ENCODE measurements around the gene JPH4. TPM values are rescaled to one million over a fixed set of nuclear protein-coding genes. Genes with fewer than 3 reads are reported as not detected.
A peak's percentile ranks its signal among the peaks of the same experiment; 100 is the strongest.
"Not testable (repeated sequence)": the region's sequence is repeated elsewhere in the genome, so short reads cannot be mapped to it uniquely, and the experiment has no call there.

Gene JPH4
- total RNA-seq, 8 experiments from 2014 or later: 1.6 to 41.5 (median 21.9) TPM

- peak in 3 of 8 experiments; percentile 36 to 75 (median 59) for ATAC-seq (replicated peaks in 6 of 8)
- 13 to 70% (median 60%) methylated on average over 1 to 2 of the region's 2 CpGs; no CpG with 5 or more reads in 7 of the 10 experiments for WGBS, 10 experiments
- Histone ChIP-seq H3K4me1 (replicated peaks in 1 of 2) (no peaks in the 10 kb centered on the region), H3K27ac (no peak overlapping the region), H3K4me3 (no peak overlapping the region)
- in situ Hi-C loops (cut with MboI; ENCODE audit: low pct_unique_long_range_greater_than_20kb in 2 of 9, low sequenced_read_pairs in 9 of 9, unreplicated experiment in 9 of 9): no loop called here
Observed at GRCh38 chr14:23603103-23603502, 24.5 kb upstream of the JPH4 start.

- Histone ChIP-seq H3K27ac (no peak overlapping the region), H3K4me1 (replicated peaks in 1 of 2) (no peaks in the 10 kb centered on the region), H3K4me3 (no peak overlapping the region)
- peak in 3 of 8 experiments; percentile 10 to 63 (median 32) for ATAC-seq (replicated peaks in 6 of 8)
- WGBS, 10 experiments: 17 to 100% (median 82%) methylated on average over 1 to 8 of the region's 12 CpGs; no CpG with 5 or more reads in 1 of the 10 experiments
- in situ Hi-C loops (cut with MboI; ENCODE audit: low pct_unique_long_range_greater_than_20kb in 2 of 9, low sequenced_read_pairs in 9 of 9, unreplicated experiment in 9 of 9): no loop called here
Observed at GRCh38 chr14:23602181-23603095, 23.8 kb upstream of the JPH4 start.

GRCh38 chr14:23601845-23602180, 23.2 kb upstream of the JPH4 start:
- Histone ChIP-seq H3K4me3 (no peak overlapping the region), H3K27ac (no peak overlapping the region), H3K4me1 (replicated peaks in 1 of 2) (no peaks in the 10 kb centered on the region)
- ATAC-seq (replicated peaks in 6 of 8): no peak
- 0 to 100% (median 80%) methylated on average over 1 of the region's 1 CpG; no CpG with 5 or more reads in 5 of the 10 experiments for WGBS, 10 experiments
- in situ Hi-C loops (cut with MboI; ENCODE audit: low pct_unique_long_range_greater_than_20kb in 2 of 9, low sequenced_read_pairs in 9 of 9, unreplicated experiment in 9 of 9): no loop called here

- in situ Hi-C loops (cut with MboI; ENCODE audit: low pct_unique_long_range_greater_than_20kb in 2 of 9, low sequenced_read_pairs in 9 of 9, unreplicated experiment in 9 of 9): no loop called here
- no peak for ATAC-seq (replicated peaks in 6 of 8)
- Histone ChIP-seq H3K27ac (no peak overlapping the region), H3K4me1 (replicated peaks in 1 of 2) (no peaks in the 10 kb centered on the region), H3K4me3 (no peak overlapping the region)
Observed at GRCh38 chr14:23601424-23601823, 22.8 kb upstream of the JPH4 start.

- 83 to 100% (median 100%) methylated on average over 1 of the region's 1 CpG; no CpG with 5 or more reads in 4 of the 10 experiments for WGBS, 10 experiments
- H3K4me3 ChIP-seq: no peak overlapping the region
- H3K27ac ChIP-seq: no peak overlapping the region
- no peaks in the 10 kb centered on the region for H3K4me1 ChIP-seq (replicated peaks in 1 of 2)
- in situ Hi-C loops (cut with MboI; ENCODE audit: low pct_unique_long_range_greater_than_20kb in 2 of 9, low sequenced_read_pairs in 9 of 9, unreplicated experiment in 9 of 9): no loop called here
- no peak for ATAC-seq (replicated peaks in 6 of 8)
Observed at GRCh38 chr14:23600806-23601205, 22.2 kb upstream of the JPH4 start.

GRCh38 chr14:23600322-23600707, 21.7 kb upstream of the JPH4 start:
- 50 to 100% (median 80%) methylated on average over 1 to 2 of the region's 2 CpGs; no CpG with 5 or more reads in 6 of the 10 experiments for WGBS, 10 experiments
- in situ Hi-C loops (cut with MboI; ENCODE audit: low pct_unique_long_range_greater_than_20kb in 2 of 9, low sequenced_read_pairs in 9 of 9, unreplicated experiment in 9 of 9): no loop called here
- Histone ChIP-seq H3K4me3 (no peak overlapping the region), H3K27ac (no peak overlapping the region), H3K4me1 (replicated peaks in 1 of 2) (no peaks in the 10 kb centered on the region)
- no peak for ATAC-seq (replicated peaks in 6 of 8)

- H3K27ac ChIP-seq; in situ Hi-C loops (cut with MboI; ENCODE audit: low pct_unique_long_range_greater_than_20kb in 2 of 9, low sequenced_read_pairs in 9 of 9, unreplicated experiment in 9 of 9); ATAC-seq (replicated peaks in 6 of 8); H3K4me1 ChIP-seq (replicated peaks in 1 of 2); H3K4me3 ChIP-seq: not testable (repeated sequence)
- WGBS, 10 experiments: 17 to 83% (median 60%) methylated on average over 1 to 2 of the region's 3 CpGs; no CpG with 5 or more reads in 4 of the 10 experiments
Observed at GRCh38 chr14:23594191-23594590, 15.6 kb upstream of the JPH4 start.

- H3K27ac ChIP-seq: no peak overlapping the region
- H3K4me3 ChIP-seq: no peak overlapping the region
- WGBS, 10 experiments: 34 to 94% (median 80%) methylated on average over 2 to 4 of the region's 4 CpGs; no CpG with 5 or more reads in 2 of the 10 experiments
- no peak for ATAC-seq (replicated peaks in 6 of 8)
- in situ Hi-C loops (cut with MboI; ENCODE audit: low pct_unique_long_range_greater_than_20kb in 2 of 9, low sequenced_read_pairs in 9 of 9, unreplicated experiment in 9 of 9): no loop called here
- peaks cover 7 to 8% of the 10 kb centered on the region in 2 donors for H3K4me1 ChIP-seq (replicated peaks in 1 of 2)
Observed at GRCh38 chr14:23590198-23590597, 11.6 kb upstream of the JPH4 start.

- Histone ChIP-seq H3K4me3 (no peak overlapping the region), H3K4me1 (replicated peaks in 1 of 2) (peaks cover 7 to 8% of the 10 kb centered on the region in 2 donors), H3K27ac (peak overlapping the region; percentile 57 to 60)
- no peak for ATAC-seq (replicated peaks in 6 of 8)
- in situ Hi-C loops (cut with MboI; ENCODE audit: low pct_unique_long_range_greater_than_20kb in 2 of 9, low sequenced_read_pairs in 9 of 9, unreplicated experiment in 9 of 9): no loop called here
- WGBS, 10 experiments: 100% methylated on average over 1 of the region's 2 CpGs; no CpG with 5 or more reads in 7 of the 10 experiments
Observed at GRCh38 chr14:23589606-23590005, 11.0 kb upstream of the JPH4 start.

- Histone ChIP-seq H3K4me1 (replicated peaks in 1 of 2) (peaks cover 7 to 8% of the 10 kb centered on the region in 2 donors), H3K4me3 (no peak overlapping the region), H3K27ac (peak overlapping the region; percentile 57 to 60)
- in situ Hi-C loops (cut with MboI; ENCODE audit: low pct_unique_long_range_greater_than_20kb in 2 of 9, low sequenced_read_pairs in 9 of 9, unreplicated experiment in 9 of 9): no loop called here
- WGBS, 10 experiments: 0 to 30% (median 6%) methylated on average over 1 to 4 of the region's 5 CpGs; no CpG with 5 or more reads in 5 of the 10 experiments
- peak; percentile 100 for ATAC-seq (replicated peaks in 6 of 8)
Observed at GRCh38 chr14:23588884-23589598, 10.5 kb upstream of the JPH4 start.

GRCh38 chr14:23584527-23585203, 6.1 kb upstream of the JPH4 start:
- H3K4me3 ChIP-seq; H3K4me1 ChIP-seq (replicated peaks in 1 of 2); H3K27ac ChIP-seq; in situ Hi-C loops (cut with MboI; ENCODE audit: low pct_unique_long_range_greater_than_20kb in 2 of 9, low sequenced_read_pairs in 9 of 9, unreplicated experiment in 9 of 9); ATAC-seq (replicated peaks in 6 of 8): not testable (repeated sequence)
- WGBS, 10 experiments: no CpG with 5 or more reads among the region's 26 CpGs

- H3K4me1 ChIP-seq (replicated peaks in 1 of 2); in situ Hi-C loops (cut with MboI; ENCODE audit: low pct_unique_long_range_greater_than_20kb in 2 of 9, low sequenced_read_pairs in 9 of 9, unreplicated experiment in 9 of 9); ATAC-seq (replicated peaks in 6 of 8); H3K27ac ChIP-seq; H3K4me3 ChIP-seq: not testable (repeated sequence)
- 42 to 92% (median 73%) methylated on average over 2 to 8 of the region's 25 CpGs; no CpG with 5 or more reads in 3 of the 10 experiments for WGBS, 10 experiments
Observed at GRCh38 chr14:23583761-23584526, 5.4 kb upstream of the JPH4 start.
